Body of pancreas (tissue), 4 donors: ENCODE data around the gene CD40LG.

Experiments
- CTCF ChIP-seq, 7 experiments: fragments of 450-650 bp in 4 of 7; fragments of 200-600 bp in 3 of 7; sonication (generic) in 3 of 7; IDR thresholded peaks; one replicate each; pipeline ENCODE4 v1.5.1; 2016 to 2019; ENCODE audit warnings: antibody characterized with exemption in 7 of 7
- POLR2A ChIP-seq, 3 donors: fragments of 450-650 bp; IDR thresholded peaks; one replicate each; pipeline ENCODE4 v1.6.1; 2016; ENCODE audit warnings: antibody characterized with exemption in 3 of 3, mild to moderate bottlenecking in 2 of 3

- TF ChIP-seq POLR2A (IDR thresholded peaks at IDR 0.05) (no peak), CTCF (IDR thresholded peaks at IDR 0.05) (no peak)
These were observed 11.2 kb downstream of the CD40LG start for GRCh38 chrX:136659174-136659573.
